Thymus (tissue), 11 donors: ENCODE results near the gene SAXO1. TPM values are rescaled to one million over a fixed set of nuclear protein-coding genes. Genes with fewer than 3 reads are reported as not detected.
"Not testable (repeated sequence)": the region's sequence is repeated elsewhere in the genome, so short reads cannot be mapped to it uniquely, and the experiment has no call there.

Experiments used
- DNase-seq, 9 donors: peaks; one replicate each; pipeline ENCODE4 v3.0.0-alpha.2; 2013; ENCODE audit warnings: low spot score in 9 of 9, low read depth in 6 of 9, missing footprints in 1 of 9
- H3K27ac ChIP-seq, 2 donors: one replicate each; pipeline ENCODE4 v1.5.1; 2013; ENCODE audit warnings: control low read depth in 1 of 2, low read depth in 1 of 2, low read length in 1 of 2, mild to moderate bottlenecking in 1 of 2, moderate library complexity in 1 of 2
- H3K27me3 ChIP-seq, 2 donors: one replicate each; pipeline ENCODE4 v1.5.1; 2013; ENCODE audit warnings: low read length in 1 of 2; ENCODE audit not compliant: control insufficient read depth in 2 of 2, insufficient read depth in 1 of 2
- H3K36me3 ChIP-seq, 2 donors: one replicate each; pipeline ENCODE4 v1.5.1; 2013; ENCODE audit warnings: low read length in 1 of 2, mild to moderate bottlenecking in 1 of 2, moderate library complexity in 1 of 2; ENCODE audit not compliant: control insufficient read depth in 2 of 2, insufficient read depth in 2 of 2
- H3K4me1 ChIP-seq, 2 donors: one replicate each; pipeline ENCODE4 v1.5.1; 2013; ENCODE audit warnings: low read length in 2 of 2; ENCODE audit not compliant: control insufficient read depth in 2 of 2, insufficient read depth in 2 of 2
- H3K4me3 ChIP-seq, 2 donors: one replicate each; pipeline ENCODE4 v1.5.1; 2013; ENCODE audit warnings: low read length in 2 of 2, control low read depth in 1 of 2, mild to moderate bottlenecking in 1 of 2
- H3K9me3 ChIP-seq, 2 donors: one replicate each; pipeline ENCODE4 v1.5.1; 2013; ENCODE audit warnings: low read length in 1 of 2, mild to moderate bottlenecking in 1 of 2; ENCODE audit not compliant: control insufficient read depth in 2 of 2, insufficient read depth in 1 of 2
- WGBS: extraction: QIAGEN DNeasy Blood & Tissue Kit; methylation state at CpG from one replicate; pipeline ENCODE4 v1.1.7; 2013; 5-methylcytosine and 5-hydroxymethylcytosine counted together
- polyA plus RNA-seq: library from polyadenylated mRNA; stranded (reverse); fragments of 200-250 nt; gene quantifications from one replicate; pipeline ENCODE4 v1.2.3, GENCODE V29; 2013
- total RNA-seq: library from RNA; stranded (reverse); fragments of 120-200 nt; gene quantifications from one replicate; pipeline ENCODE4 v1.2.4, GENCODE V29; 2013
- donor health status: healthy.

The SAXO1 gene
- total and polyA plus RNA-seq, 2 donors = 0.02 to 0.09 TPM

DNA sequence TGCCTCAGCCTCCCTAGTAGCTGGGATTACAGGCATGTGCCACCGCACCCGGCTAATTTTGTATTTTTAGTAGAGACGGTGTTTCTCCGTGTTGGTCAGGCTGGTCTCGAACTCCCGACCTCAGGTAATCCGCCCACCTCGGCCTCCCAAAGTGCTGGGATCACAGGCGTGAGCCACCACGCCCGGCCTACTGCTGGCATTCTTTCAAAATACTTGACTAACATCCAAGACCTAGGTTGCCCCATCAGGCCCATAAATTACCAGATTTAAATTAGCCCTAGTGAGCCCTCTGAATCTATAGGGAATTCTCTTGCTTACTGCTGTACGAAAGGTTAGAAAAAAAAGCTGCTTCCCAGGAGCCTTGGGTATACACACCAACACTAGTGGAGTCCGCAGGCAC, 102.4 kb downstream of the SAXO1 start:
- not testable (repeated sequence) for H3K27ac ChIP-seq, H3K9me3 ChIP-seq, H3K4me3 ChIP-seq, H3K36me3 ChIP-seq, H3K27me3 ChIP-seq, H3K4me1 ChIP-seq, DNase-seq
- WGBS = 91% methylated on average over 13 of the region's 13 CpGs

- DNase-seq = no peak
- no peaks in the 10 kb centered on the region for H3K4me1 ChIP-seq
- no peaks in the 10 kb centered on the region for H3K9me3 ChIP-seq
- H3K4me3 ChIP-seq = no peak overlapping the region
- 93% methylated on average over 7 of the region's 7 CpGs for WGBS
- no peaks in the 10 kb centered on the region for H3K27me3 ChIP-seq
- no peak overlapping the region for H3K27ac ChIP-seq
- no peaks in the 10 kb centered on the region for H3K36me3 ChIP-seq
Observed at GRCh38 chr9:18928711-18929110, 104.3 kb downstream of the SAXO1 start.

- WGBS = 92% methylated on average over 3 of the region's 3 CpGs
- no peaks in the 10 kb centered on the region for H3K36me3 ChIP-seq
- DNase-seq = no peak
- no peak overlapping the region for H3K27ac ChIP-seq
- H3K9me3 ChIP-seq = no peaks in the 10 kb centered on the region
- H3K4me3 ChIP-seq = no peak overlapping the region
- H3K4me1 ChIP-seq = peaks cover 0 to 13% of the 10 kb centered on the region in 2 donors
- H3K27me3 ChIP-seq = no peaks in the 10 kb centered on the region
Observed at GRCh38 chr9:18926513-18926912, 106.5 kb downstream of the SAXO1 start.

DNA sequence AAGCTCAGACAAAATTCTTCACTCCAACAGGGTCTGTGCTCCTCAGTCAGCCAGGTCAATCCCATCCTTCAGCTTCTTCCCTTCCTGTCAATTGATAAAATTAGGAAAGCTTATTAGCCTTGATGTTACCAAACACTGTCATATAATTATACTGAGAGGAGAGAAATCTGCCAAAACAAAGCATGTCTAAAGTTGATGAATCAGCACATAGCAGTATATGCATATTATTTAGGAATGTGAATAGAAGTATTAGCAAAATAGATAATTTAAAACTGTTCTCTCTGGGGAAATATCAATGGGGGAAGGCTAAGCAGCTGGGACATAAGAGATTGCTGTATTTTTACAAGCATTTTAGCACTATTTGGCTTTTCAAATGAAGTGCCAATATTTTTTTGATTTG, 107.1 kb downstream of the SAXO1 start:
- H3K36me3 ChIP-seq = no peaks in the 10 kb centered on the region
- no peak overlapping the region for H3K4me3 ChIP-seq
- H3K27ac ChIP-seq = no peak overlapping the region
- no peaks in the 10 kb centered on the region for H3K9me3 ChIP-seq
- no peak for DNase-seq
- no peaks in the 10 kb centered on the region for H3K27me3 ChIP-seq
- H3K4me1 ChIP-seq = peaks cover 0 to 13% of the 10 kb centered on the region in 2 donors

DNA sequence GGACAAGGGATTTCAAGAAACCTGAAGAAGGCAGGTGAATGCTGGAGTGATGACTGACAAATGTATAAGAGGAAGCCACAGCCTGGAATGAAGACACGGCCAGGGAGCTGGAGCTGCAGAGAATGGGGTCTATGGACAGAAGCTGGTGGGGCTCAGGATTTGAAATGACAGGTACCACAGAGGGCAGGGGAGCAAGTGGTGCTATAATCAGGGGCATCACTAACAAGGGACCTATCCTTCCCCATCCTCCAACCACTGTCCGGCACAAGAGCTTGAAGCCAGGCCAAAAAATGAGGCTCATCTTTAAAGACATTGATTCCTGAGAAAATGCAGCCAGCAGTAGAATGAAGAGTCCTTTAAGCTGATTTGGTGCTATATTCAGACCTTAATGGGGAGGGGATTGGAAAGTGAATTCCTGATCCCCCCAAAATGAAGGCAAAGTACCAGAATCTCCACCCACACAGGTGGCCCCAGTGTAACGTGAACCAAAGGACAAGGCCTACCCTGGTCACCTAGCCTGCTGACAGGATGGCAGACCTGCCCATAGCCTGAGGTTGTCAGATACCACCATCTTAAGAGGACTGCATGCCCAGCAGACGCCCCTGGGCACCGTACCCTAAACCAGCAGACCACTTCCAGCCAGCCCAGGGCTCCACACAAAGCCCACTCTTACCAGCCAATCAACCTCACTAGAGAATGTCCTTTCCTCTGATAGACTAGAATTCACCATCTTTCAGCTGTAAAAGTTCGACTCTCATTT, 109.2 kb downstream of the SAXO1 start:
- H3K4me1 ChIP-seq = peaks cover 0 to 13% of the 10 kb centered on the region in 2 donors

DNA sequence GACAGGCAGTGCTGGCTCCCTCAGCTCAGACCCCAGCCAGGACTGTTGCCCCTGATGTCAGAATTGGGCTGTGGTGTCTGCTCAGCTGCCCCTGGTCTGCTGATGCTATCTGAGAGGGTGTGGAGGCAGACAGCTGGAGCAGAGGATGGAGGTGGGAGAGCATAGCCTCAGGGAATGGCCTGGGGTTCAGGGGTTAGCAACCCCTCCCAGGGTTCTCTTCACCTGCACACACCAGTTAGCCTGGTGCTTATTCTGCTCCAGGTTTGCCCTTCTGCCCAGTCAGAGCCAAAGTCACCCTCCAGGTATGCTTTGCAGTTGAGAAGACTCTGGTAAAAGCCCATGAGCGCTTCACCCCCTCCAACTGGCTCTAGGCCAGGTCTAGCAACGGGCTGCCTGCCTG, 109.8 kb downstream of the SAXO1 start:
- Histone ChIP-seq H3K9me3 (no peaks in the 10 kb centered on the region), H3K27ac (no peak overlapping the region), H3K27me3 (no peaks in the 10 kb centered on the region), H3K4me3 (no peak overlapping the region), H3K4me1 (peaks cover 0 to 13% of the 10 kb centered on the region in 2 donors), H3K36me3 (no peaks in the 10 kb centered on the region)
- WGBS = 53% methylated on average over 2 of the region's 2 CpGs
- DNase-seq = no peak

More for the DNA sequence above, 109.2 kb downstream of the SAXO1 start:
- Histone ChIP-seq H3K27me3 (no peaks in the 10 kb centered on the region), H3K27ac (no peak overlapping the region), H3K9me3 (no peaks in the 10 kb centered on the region), H3K4me3 (no peak overlapping the region), H3K36me3 (no peaks in the 10 kb centered on the region)
- DNase-seq = no peak
- 95% methylated on average over 6 of the region's 6 CpGs for WGBS

DNA sequence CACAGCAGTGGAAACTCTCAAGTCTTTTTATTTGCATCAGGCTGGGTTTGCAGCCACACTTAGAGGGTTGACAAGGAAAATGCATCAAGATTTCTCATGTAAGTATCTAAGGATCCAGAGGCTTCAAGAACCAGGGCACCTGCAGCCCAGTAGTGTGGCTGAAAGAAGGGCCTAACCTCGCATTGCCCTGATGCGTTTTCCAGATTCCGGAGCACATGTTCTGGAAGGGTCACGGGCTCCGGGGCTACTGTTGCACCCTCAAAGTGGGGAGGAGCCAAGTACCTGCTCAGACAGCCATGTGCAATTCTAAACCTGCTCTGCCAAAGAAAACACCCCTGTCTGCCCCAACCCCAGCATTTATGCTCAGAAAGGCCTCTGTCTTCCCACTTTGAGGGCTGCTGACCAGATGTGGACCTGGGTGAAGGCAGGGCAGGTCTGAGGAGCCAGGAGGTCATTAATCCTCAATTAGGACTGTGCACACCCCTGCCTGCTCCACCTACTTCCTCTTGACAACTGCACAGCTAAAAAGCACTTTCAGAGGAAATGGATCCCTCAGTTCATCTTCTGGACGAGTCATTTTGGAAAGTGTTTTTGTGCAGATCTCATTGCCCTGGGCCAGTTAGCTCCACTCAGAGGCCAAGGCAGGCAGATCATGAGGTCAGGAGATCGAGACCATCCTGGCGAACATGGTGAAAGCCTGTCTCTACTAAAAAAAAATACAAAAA, 110.7 kb downstream of the SAXO1 start:
- Histone ChIP-seq H3K9me3 (no peaks in the 10 kb centered on the region), H3K27me3 (no peaks in the 10 kb centered on the region), H3K4me1 (peaks cover 0 to 13% of the 10 kb centered on the region in 2 donors), H3K36me3 (no peaks in the 10 kb centered on the region), H3K4me3 (no peak overlapping the region), H3K27ac (peak overlapping the region in 1 of 2 donors; percentile 24)
- no peak for DNase-seq
- WGBS = 85% methylated on average over 8 of the region's 8 CpGs

- no peak overlapping the region for H3K4me3 ChIP-seq
- 88% methylated on average over 7 of the region's 7 CpGs for WGBS
- H3K27me3 ChIP-seq = no peaks in the 10 kb centered on the region
- no peak overlapping the region for H3K27ac ChIP-seq
- H3K36me3 ChIP-seq = no peaks in the 10 kb centered on the region
- DNase-seq = no peak
- H3K4me1 ChIP-seq = peaks cover 0 to 13% of the 10 kb centered on the region in 2 donors
- no peaks in the 10 kb centered on the region for H3K9me3 ChIP-seq
Observed at GRCh38 chr9:18921366-18922075, 111.5 kb downstream of the SAXO1 start.
